ENCODE data around the gene DAP. TPM values are rescaled to one million over a fixed set of nuclear protein-coding genes. Genes with fewer than 3 reads are reported as not detected.

The DAP gene
- total RNA-seq, 1 experiment from 2014 or later, result 108 TPM

DNA sequence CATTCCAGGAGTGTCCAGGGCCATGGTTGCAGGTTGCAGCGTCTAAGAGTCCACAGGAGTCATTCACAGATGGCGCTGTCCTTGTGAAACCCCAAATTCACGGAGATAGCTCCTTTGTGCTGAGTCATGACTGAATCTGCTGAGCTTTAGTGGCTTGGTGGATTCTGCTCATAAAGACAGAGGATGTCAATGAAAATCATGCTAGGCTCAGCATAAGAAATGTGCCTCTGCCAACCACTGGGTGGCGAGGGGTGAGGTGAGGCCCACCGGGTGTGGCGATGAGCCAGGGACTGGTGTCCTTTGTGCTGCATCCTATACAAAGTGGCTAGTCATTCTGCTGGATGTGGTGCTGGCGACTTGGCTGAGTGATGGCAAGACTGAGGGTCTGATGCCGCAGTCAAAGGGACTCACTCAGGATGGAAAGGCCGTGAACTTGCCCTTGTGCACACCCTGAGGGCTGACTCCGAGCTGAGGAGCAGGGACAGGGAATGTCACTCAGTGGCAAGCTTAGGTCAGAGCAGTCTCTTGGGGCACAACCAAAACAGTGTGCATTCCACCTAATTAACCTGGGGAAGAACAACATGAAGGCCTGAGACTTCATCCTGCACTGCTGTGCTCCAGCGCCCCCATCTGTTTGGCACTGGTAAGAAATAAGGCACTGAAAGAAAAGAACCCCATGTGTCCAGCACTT lies 71.5 kb downstream of the DAP start:
- in situ Hi-C loops (cut with HindIII; ENCODE audit: low pct_unique_long_range_greater_than_20kb, low sequenced_read_pairs), result no loop called here
- DNase-seq (ENCODE audit: low read depth, low spot score), result no peak
- BruUV-seq (replicated peaks), result no TSS peak
- Histone ChIP-seq H3K4me1 (ENCODE audit: control insufficient read depth, insufficient read depth, low read length) (no peaks in the 10 kb centered on the region; the same call in 1 of the 2 replicates), H3K27me3 (ENCODE audit: control insufficient read depth, insufficient read depth, low read length) (no peaks in the 10 kb centered on the region), H3K36me3 (ENCODE audit: control insufficient read depth, insufficient read depth, low read length) (no peaks in the 10 kb centered on the region), H3K27ac (ENCODE audit: low read length) (peak overlapping the region; percentile 27), H3K4me3 (ENCODE audit: low read depth in 2 of 2, low read length in 2 of 2) (no peak overlapping the region), H3K9me3 (ENCODE audit: control insufficient read depth, insufficient read depth, low read depth, low read length) (no peaks in the 10 kb centered on the region)
- intact Hi-C loops (cut with micrococcal nuclease; ENCODE audit: unreplicated experiment), result loop anchor here (10.0 kb wide), 1 partner anchor 175 kb away; no protein-coding TSS in a partner anchor
- ChIA-PET POLR2A (no interaction called here), CTCF (interaction anchor here (0.9 kb wide), 1 partner anchor 13 kb away, joined by 5 read pairs; no protein-coding TSS in a partner anchor)
- no peak for TF ChIP-seq SIN3A (IDR thresholded peaks at IDR 0.05; ENCODE audit: borderline replicate concordance, insufficient read depth, low read depth, low read length)
- TF ChIP-seq, protein P1, sequence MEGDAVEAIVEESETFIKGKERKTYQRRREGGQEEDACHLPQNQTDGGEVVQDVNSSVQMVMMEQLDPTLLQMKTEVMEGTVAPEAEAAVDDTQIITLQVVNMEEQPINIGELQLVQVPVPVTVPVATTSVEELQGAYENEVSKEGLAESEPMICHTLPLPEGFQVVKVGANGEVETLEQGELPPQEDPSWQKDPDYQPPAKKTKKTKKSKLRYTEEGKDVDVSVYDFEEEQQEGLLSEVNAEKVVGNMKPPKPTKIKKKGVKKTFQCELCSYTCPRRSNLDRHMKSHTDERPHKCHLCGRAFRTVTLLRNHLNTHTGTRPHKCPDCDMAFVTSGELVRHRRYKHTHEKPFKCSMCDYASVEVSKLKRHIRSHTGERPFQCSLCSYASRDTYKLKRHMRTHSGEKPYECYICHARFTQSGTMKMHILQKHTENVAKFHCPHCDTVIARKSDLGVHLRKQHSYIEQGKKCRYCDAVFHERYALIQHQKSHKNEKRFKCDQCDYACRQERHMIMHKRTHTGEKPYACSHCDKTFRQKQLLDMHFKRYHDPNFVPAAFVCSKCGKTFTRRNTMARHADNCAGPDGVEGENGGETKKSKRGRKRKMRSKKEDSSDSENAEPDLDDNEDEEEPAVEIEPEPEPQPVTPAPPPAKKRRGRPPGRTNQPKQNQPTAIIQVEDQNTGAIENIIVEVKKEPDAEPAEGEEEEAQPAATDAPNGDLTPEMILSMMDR (IDR thresholded peaks at IDR 0.05), result peak; percentile 69
- peak; percentile 77 for ATAC-seq

GRCh38 chr5:10688651-10689171 lies 72.3 kb downstream of the DAP start:
- H3K4me1 ChIP-seq (ENCODE audit: control insufficient read depth, insufficient read depth, low read length), result no peaks in the 10 kb centered on the region; the same call in 1 of the 2 replicates
- POLR2A ChIA-PET, result no interaction called here
- H3K4me3 ChIP-seq (ENCODE audit: low read depth in 2 of 2, low read length in 2 of 2), result no peak overlapping the region
- CTCF ChIA-PET, result no interaction called here
- TF ChIP-seq POLR2AphosphoS5 (IDR thresholded peaks at IDR 0.05; ENCODE audit: low read depth, low read length), result no peak
- TF ChIP-seq, protein P2, sequence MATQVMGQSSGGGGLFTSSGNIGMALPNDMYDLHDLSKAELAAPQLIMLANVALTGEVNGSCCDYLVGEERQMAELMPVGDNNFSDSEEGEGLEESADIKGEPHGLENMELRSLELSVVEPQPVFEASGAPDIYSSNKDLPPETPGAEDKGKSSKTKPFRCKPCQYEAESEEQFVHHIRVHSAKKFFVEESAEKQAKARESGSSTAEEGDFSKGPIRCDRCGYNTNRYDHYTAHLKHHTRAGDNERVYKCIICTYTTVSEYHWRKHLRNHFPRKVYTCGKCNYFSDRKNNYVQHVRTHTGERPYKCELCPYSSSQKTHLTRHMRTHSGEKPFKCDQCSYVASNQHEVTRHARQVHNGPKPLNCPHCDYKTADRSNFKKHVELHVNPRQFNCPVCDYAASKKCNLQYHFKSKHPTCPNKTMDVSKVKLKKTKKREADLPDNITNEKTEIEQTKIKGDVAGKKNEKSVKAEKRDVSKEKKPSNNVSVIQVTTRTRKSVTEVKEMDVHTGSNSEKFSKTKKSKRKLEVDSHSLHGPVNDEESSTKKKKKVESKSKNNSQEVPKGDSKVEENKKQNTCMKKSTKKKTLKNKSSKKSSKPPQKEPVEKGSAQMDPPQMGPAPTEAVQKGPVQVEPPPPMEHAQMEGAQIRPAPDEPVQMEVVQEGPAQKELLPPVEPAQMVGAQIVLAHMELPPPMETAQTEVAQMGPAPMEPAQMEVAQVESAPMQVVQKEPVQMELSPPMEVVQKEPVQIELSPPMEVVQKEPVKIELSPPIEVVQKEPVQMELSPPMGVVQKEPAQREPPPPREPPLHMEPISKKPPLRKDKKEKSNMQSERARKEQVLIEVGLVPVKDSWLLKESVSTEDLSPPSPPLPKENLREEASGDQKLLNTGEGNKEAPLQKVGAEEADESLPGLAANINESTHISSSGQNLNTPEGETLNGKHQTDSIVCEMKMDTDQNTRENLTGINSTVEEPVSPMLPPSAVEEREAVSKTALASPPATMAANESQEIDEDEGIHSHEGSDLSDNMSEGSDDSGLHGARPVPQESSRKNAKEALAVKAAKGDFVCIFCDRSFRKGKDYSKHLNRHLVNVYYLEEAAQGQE (IDR thresholded peaks at IDR 0.05; ENCODE audit: insufficient read depth in 1 of 2, low read depth in 2 of 2, low read length in 1 of 2), result no peak
- no peak for TF ChIP-seq TCF7L2 (IDR thresholded peaks at IDR 0.05; ENCODE audit: low read depth, low read length)
- TF ChIP-seq SIN3A (IDR thresholded peaks at IDR 0.05; ENCODE audit: borderline replicate concordance, insufficient read depth, low read depth, low read length), result no peak
- TF ChIP-seq, protein P1 (IDR thresholded peaks at IDR 0.05), result no peak
- H3K36me3 ChIP-seq (ENCODE audit: control insufficient read depth, insufficient read depth, low read length), result no peaks in the 10 kb centered on the region
- no TSS peak for BruUV-seq (replicated peaks)
- in situ Hi-C loops (cut with HindIII; ENCODE audit: low pct_unique_long_range_greater_than_20kb, low sequenced_read_pairs) (no loop called here), intact Hi-C loops (cut with micrococcal nuclease; ENCODE audit: unreplicated experiment) (no loop called here)
- no peak for DNase-seq (ENCODE audit: low read depth, low spot score)
- 0 out of 2 replicates have a peak, but pooled peaks have one; percentile 6 for ATAC-seq
- H3K27ac ChIP-seq (ENCODE audit: low read length), result no peak overlapping the region
- no peaks in the 10 kb centered on the region for H3K27me3 ChIP-seq (ENCODE audit: control insufficient read depth, insufficient read depth, low read length)
- H3K9me3 ChIP-seq (ENCODE audit: control insufficient read depth, insufficient read depth, low read depth, low read length), result no peaks in the 10 kb centered on the region
